Measurements from ENCODE around the gene RIC8B.
A peak's percentile ranks its signal among the peaks of the same experiment; 100 is the strongest.

Gene RIC8B

GRCh38 chr12:106801830-106802533 lies 27.5 kb downstream of the RIC8B start:
- no peak for DNase-seq (ENCODE audit: low read depth in 2 of 2)

DNA sequence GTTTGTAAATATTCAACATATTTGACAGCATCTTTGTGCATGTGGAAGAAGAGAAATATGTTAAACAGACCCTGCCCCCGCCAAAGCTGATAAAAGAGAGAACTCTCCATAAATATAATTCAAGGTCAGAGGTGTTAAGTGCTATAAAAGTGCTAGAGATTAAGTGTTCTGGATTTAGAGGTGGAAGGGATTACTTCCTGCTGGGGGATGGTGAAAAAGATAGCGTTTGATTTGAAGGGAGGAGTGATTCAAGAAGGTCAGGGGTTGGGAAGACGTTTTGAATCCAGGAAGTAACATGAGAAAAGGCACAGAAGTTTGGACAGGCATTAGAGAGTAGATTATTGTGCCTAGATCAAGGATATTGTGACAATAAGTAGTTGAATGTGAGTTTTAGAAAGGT lies 30.2 kb downstream of the RIC8B start:
- no peak for DNase-seq (ENCODE audit: low read depth in 2 of 2)

DNA sequence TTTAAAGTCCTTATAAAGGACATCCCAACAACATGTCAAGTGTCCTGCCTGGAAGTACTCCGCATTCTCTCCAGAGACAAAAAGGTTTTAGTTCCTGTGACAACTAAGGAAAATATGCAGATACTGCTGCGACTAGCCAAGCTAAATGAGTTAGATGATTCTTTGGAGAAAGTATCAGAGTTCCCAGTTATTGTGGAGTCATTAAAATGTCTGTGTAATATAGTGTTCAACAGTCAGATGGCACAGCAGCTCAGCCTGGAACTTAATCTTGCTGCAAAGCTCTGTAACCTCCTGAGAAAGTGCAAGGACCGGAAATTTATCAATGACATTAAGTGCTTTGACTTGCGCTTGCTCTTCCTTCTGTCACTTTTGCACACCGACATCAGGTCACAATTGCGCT lies 40.2 kb downstream of the RIC8B start:
- no peak for DNase-seq (ENCODE audit: low read depth in 2 of 2)

DNA sequence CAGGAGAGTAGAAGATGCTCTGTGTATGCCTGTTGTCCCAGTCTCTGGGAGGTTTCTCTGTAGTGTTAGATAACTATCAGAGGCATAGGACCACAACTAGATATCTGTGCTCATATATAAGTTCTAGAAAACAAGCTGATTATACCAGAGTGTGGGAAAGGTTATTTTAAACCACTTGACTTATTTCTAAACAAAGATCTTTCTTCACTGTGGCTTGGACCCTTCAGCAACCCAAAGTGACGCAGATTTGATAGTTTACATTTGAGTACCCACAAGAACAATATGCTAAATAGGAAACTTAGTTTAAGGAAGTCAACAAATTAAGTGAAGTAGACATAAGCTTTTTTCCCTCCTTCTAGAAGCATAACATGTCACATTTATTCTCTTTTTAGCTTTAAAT lies 41.3 kb downstream of the RIC8B start:
- DNase-seq (ENCODE audit: low read depth in 2 of 2), result no peak

GRCh38 chr12:106816231-106816630 lies 41.7 kb downstream of the RIC8B start:
- no peak for DNase-seq (ENCODE audit: low read depth in 2 of 2)

GRCh38 chr12:106819991-106820390 lies 45.5 kb downstream of the RIC8B start:
- no peak for DNase-seq (ENCODE audit: low read depth in 2 of 2)

DNA sequence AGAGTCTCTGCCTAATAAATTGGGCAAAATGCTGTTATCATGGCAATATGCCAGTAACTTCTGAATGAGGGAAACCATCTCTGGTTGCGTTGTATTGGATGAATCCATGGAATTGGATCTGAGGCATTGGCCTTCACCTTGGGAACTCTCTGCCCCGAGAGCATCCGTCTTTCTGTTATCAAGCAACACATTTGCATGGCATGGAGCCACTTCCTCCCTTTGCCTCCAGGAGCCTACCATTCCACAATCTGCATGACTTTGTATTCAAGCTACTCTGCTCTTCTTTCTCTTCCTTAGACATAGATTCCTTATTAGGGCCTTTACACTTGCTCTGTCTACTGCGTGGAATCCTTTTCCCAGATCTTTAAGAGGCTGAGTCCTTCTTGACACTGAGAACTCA lies 57.2 kb downstream of the RIC8B start:
- no peak for DNase-seq (ENCODE audit: low read depth in 2 of 2)

GRCh38 chr12:106837782-106838181 lies 63.3 kb downstream of the RIC8B start:
- DNase-seq (ENCODE audit: low read depth in 2 of 2), result no peak

- DNase-seq (ENCODE audit: low read depth in 2 of 2), result no peak
Measured at GRCh38 chr12:106839333-106839732, 64.9 kb downstream of the RIC8B start.

DNA sequence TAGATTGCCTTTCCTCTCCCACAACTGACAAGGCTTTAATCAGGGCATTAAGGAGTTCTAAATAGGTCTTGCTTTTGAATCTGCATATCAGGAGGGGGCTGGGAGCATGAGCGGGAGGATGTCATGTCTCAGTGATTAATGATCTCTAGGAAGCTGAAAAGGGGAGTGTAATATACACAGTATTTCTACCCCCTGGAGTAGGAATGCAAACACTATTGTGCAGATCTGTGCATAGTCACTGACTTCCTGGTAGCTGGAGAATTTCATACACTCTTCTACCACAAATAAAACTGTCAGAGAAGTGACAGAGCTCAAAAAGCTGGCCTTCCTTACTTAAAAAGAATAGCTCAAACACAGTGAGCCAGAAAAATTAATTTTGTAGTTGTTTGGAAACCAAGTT lies 65.8 kb downstream of the RIC8B start:
- DNase-seq (ENCODE audit: low read depth in 2 of 2), result peak; percentile 37 to 62

GRCh38 chr12:106841510-106842302 lies 67.2 kb downstream of the RIC8B start:
- DNase-seq (ENCODE audit: low read depth in 2 of 2), result peak; percentile 21 to 27

DNA sequence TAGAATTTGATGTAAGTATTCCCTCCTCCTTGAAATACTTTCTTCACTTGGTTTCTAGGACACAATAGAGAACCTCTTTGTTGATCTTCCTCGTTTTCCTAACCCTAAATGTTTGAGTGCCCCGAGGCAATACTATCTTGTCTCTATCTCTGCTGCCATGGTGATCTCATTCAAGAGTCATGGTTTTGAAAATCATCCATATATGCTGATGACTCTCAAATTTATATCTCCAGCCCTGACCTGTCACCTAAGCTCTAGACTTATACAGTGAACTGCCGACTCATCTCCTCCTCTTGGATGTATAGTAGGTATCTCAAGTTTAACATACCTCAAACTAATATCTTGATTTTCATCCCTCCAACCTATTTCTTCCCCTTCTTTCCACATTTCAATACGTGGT lies 71.4 kb downstream of the RIC8B start:
- no peak for DNase-seq (ENCODE audit: low read depth in 2 of 2)

DNA sequence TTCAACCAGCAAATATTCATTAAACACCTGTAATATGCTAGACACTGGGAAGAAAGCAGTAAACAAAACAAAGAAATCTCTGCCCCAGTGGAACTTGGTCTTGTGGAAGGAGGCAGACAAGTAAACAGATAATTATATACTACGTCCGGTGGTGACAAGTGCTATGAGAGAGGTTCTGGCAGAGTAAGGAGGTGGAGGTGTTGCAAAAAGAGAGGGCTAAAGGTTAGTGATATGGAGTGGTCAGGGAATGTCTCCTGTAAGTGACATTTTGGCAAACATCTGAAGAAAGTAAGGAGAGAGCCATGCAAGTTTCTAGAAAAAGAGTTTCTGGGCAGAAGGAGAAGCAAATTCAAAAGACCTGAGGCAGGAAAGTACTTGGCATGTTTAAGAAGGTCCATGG lies 73.4 kb downstream of the RIC8B start:
- no peak for DNase-seq (ENCODE audit: low read depth in 2 of 2)

DNA sequence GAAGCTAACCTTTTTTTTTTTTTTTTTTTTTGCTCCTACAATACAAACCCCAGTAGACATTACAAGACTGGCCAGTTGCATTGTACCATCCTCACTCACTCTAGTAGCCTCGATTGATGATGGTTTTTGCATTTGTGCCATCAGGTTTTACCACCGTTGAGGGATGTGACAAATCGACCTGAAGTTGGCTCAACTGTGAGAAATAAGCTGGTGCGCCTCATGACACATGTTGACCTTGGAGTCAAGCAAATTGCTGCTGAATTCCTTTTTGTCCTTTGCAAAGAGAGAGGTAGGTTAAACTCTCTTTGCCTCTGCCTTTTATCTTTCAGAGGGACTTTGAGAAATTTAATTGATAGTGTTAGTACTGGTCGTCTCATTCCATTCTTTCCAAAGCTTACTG lies 76.8 kb downstream of the RIC8B start:
- no peak for DNase-seq (ENCODE audit: low read depth in 2 of 2)

- DNase-seq (ENCODE audit: low read depth in 2 of 2), result no peak
Measured at GRCh38 chr12:106854723-106855122, 80.2 kb downstream of the RIC8B start.

GRCh38 chr12:106855221-106855758 lies 80.8 kb downstream of the RIC8B start:
- DNase-seq (ENCODE audit: low read depth in 2 of 2), result no peak

DNA sequence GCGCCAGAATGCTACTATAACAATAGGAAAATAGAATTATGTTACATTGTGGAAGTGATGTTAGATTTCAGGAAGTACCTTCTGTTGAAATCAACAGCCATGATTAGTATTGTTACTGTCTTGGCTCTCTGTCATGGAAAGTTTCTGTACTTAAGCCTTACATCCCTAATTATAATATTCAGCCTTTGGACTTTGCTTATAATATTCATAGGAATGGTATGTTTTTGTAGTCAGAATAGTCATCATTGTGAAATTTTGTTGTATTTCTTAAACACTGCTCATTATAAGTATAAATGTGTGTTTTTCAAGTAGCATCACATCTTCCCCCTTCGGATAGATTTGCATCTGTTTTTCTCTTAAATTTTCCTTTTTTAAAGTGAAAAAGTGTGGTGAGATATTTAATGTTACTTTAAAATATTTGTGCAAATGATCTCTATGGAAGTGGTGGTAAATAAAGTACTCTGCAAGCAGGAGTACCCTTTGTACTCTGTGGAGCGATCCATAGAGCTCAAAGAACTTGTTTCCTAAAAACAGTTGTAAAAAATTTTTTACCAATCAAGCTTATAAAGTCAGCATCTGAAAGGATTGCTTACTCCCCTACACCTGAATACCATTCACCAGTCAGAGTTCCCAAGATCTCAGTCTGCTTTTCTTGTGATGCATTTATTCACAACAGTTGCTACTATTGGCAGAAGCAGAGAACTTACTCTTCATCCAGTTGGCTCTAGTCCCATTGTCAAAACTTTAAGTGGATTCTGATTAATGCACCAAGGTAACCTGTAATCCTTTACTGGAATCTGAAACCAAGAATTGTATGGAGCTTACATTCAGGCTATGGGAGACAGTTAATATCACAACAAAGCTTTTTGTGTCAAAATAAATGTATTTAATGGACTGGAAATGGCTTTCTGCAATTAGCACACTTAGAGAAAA lies 87.8 kb downstream of the RIC8B start:
- DNase-seq (ENCODE audit: low read depth in 2 of 2), result peak; percentile 39

GRCh38 chr12:106863189-106863588 lies 88.7 kb downstream of the RIC8B start:
- no peak for DNase-seq (ENCODE audit: low read depth in 2 of 2)

DNA sequence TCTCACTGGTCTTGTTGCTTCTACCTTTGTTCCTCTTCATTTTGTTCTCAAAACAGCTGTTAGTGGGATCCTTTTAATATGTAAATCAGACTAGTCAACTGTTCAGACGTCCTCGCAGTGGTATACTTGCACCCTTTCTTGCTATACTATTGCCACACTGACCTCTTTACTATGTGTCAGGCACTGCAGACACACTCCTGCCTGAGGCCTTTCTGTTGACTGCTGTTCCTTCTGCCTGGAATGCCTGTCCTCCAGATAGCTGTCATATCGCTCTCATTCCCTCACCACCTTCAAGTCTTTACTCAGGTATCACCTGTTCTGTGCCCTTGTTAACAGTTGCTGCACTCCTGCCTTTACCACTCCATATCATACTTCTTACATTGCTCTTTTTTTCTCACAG lies 91.2 kb downstream of the RIC8B start:
- no peak for DNase-seq (ENCODE audit: low read depth in 2 of 2)

DNA sequence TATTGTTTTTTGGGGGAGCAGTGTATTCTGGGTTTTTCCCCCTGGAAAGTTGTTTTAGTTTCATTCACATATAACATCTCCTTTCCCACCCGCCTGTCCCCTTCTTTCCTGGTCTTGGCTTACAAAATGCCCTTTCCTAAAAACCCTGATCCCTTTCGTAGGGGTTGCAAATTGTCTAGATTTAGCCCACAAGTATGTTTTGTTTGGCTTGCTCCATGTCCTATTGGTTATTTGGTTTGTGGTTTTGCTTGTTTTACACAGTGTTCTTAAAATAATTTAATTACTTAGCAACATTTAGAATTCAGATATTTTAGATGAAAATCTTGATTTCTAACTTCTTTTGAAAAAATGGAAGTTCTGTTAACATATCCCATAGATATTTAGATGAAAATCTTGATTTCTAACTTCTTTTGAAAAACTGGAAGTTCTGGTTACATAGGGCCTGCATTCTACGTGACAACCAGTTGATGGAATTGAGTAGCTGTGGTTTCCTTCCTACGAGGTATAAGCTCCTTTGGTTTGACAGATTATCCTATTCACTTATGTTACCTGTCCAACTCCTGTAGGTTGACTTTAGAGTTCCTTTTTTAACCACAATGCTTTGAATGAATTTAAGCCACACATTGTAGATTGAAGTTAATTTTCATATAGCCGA lies 92.1 kb downstream of the RIC8B start:
- DNase-seq (ENCODE audit: low read depth in 2 of 2), result no peak

GRCh38 chr12:106867651-106868050 lies 93.2 kb downstream of the RIC8B start:
- DNase-seq (ENCODE audit: low read depth in 2 of 2), result no peak
